Measurements from ENCODE around the gene PLAC1.

- TF ChIP-seq, protein P1, sequence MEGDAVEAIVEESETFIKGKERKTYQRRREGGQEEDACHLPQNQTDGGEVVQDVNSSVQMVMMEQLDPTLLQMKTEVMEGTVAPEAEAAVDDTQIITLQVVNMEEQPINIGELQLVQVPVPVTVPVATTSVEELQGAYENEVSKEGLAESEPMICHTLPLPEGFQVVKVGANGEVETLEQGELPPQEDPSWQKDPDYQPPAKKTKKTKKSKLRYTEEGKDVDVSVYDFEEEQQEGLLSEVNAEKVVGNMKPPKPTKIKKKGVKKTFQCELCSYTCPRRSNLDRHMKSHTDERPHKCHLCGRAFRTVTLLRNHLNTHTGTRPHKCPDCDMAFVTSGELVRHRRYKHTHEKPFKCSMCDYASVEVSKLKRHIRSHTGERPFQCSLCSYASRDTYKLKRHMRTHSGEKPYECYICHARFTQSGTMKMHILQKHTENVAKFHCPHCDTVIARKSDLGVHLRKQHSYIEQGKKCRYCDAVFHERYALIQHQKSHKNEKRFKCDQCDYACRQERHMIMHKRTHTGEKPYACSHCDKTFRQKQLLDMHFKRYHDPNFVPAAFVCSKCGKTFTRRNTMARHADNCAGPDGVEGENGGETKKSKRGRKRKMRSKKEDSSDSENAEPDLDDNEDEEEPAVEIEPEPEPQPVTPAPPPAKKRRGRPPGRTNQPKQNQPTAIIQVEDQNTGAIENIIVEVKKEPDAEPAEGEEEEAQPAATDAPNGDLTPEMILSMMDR (IDR thresholded peaks at IDR 0.05; ENCODE audit: insufficient read depth, low read length), result no peak
- TF ChIP-seq POLR2AphosphoS5 (IDR thresholded peaks at IDR 0.05; ENCODE audit: low read depth), result no peak
- TF ChIP-seq REST (IDR thresholded peaks at IDR 0.05; ENCODE audit: insufficient replicate concordance, low read depth), result no peak
- TF ChIP-seq SPI1 (IDR thresholded peaks at IDR 0.05; ENCODE audit: borderline replicate concordance, low read depth), result no peak
- TF ChIP-seq GABPA (IDR thresholded peaks at IDR 0.05; ENCODE audit: low read depth), result no peak
Observed at GRCh38 chrX:134608153-134608552, 50.1 kb downstream of the PLAC1 start.
